Mucosa of descending colon (tissue), 3 donors: ENCODE results near the gene RPS10. TPM values are rescaled to one million over a fixed set of nuclear protein-coding genes. Genes with fewer than 3 reads are reported as not detected.

Experiments
- ATAC-seq: fragments of 200-7000 bp; cut with Tn5 transposase; one replicate; pipeline ENCODE4 v1.9.1; 2020; ENCODE audit warnings: mild to moderate bottlenecking, moderate library complexity
- DNase-seq, 3 donors: peaks; one replicate each; pipeline ENCODE4 v3.0.0-alpha.2; 2020
- H3K36me3 ChIP-seq: fragments of 200-600 bp; one replicate; pipeline ENCODE4 v1.8.0; 2021; ENCODE audit warnings: low read depth, mild to moderate bottlenecking
- H3K4me1 ChIP-seq: fragments of 200-600 bp; one replicate; pipeline ENCODE4 v1.8.0; 2021; ENCODE audit warnings: low read depth, mild to moderate bottlenecking
- H3K4me3 ChIP-seq: fragments of 200-600 bp; one replicate; pipeline ENCODE4 v1.8.0; 2021; ENCODE audit warnings: mild to moderate bottlenecking
- H3K9me3 ChIP-seq: fragments of 200-600 bp; one replicate; pipeline ENCODE4 v1.8.0; 2021; ENCODE audit warnings: mild to moderate bottlenecking
- CTCF ChIP-seq: fragments of 200-600 bp; IDR thresholded peaks from one replicate; pipeline ENCODE4 v1.8.0; 2022; ENCODE audit warnings: antibody characterized with exemption, mild to moderate bottlenecking
- intact Hi-C, 2 donors: fragments of 100-400 bp; cut with DNase I in 1 of 2; cut with micrococcal nuclease in 1 of 2; formaldehyde crosslinking; loops; one replicate each; pipeline versions ENCODE4 v1.11.0 to v1.11.1; 2022; cut with DNase I, micrococcal nuclease
- total RNA-seq, 3 donors: library from RNA; stranded (reverse); fragmentation: NEBNext Ultra II Directional in 2 of 3; extraction: Animal tissue kit (Norgen Biotek cat#: 25700) in 2 of 3; gene quantifications; one replicate each; pipeline versions ENCODE4 v1.2.1 to v1.2.4, GENCODE V29; 2021 to 2023
- donor health status: DM: no; HTN: no; CAD: no; lungs with moderate emphysema.
- donor health status: DM: no; HTN: no; CAD: no.
- donor health status: DM: no; HTN: yes; CAD: no.

RPS10 gene
- total RNA-seq, 3 donors from 2014 or later: 999 to 1,006 (median 1,004) TPM

- no peak for DNase-seq
- intact Hi-C loops: no loop called here
- Histone ChIP-seq H3K4me1 (no peaks in the 10 kb centered on the region), H3K36me3 (no peaks in the 10 kb centered on the region), H3K9me3 (no peaks in the 10 kb centered on the region), H3K4me3 (no peak overlapping the region)
- ATAC-seq: peak; percentile 46
- no peak for TF ChIP-seq CTCF
These were observed 32.2 kb upstream of the RPS10 start for GRCh38 chr6:34457742-34458735.

- ATAC-seq (no peak), DNase-seq (no peak)
- TF ChIP-seq CTCF: no peak
- Histone ChIP-seq H3K36me3 (no peaks in the 10 kb centered on the region), H3K4me3 (no peak overlapping the region), H3K9me3 (no peaks in the 10 kb centered on the region), H3K4me1 (no peaks in the 10 kb centered on the region)
- intact Hi-C loops: no loop called here
These were observed 31.5 kb upstream of the RPS10 start for GRCh38 chr6:34457382-34457741.

- intact Hi-C loops: no loop called here
- no peak for ATAC-seq
These were observed 30.0 kb upstream of the RPS10 start for GRCh38 chr6:34455831-34456230.

GRCh38 chr6:34451192-34451591 is 25.3 kb upstream of the RPS10 start:
- intact Hi-C loops: no loop called here
- TF ChIP-seq CTCF: no peak
- no peak for DNase-seq
- H3K4me1 ChIP-seq: no peaks in the 10 kb centered on the region
- no peaks in the 10 kb centered on the region for H3K36me3 ChIP-seq
- no peak overlapping the region for H3K4me3 ChIP-seq
- no peaks in the 10 kb centered on the region for H3K9me3 ChIP-seq
- ATAC-seq: no peak

More at GRCh38 chr6:34455831-34456230, 30.0 kb upstream of the RPS10 start:
- Histone ChIP-seq H3K36me3 (no peaks in the 10 kb centered on the region), H3K4me1 (no peaks in the 10 kb centered on the region), H3K4me3 (no peak overlapping the region), H3K9me3 (no peaks in the 10 kb centered on the region)
- no peak for TF ChIP-seq CTCF
- DNase-seq: no peak

GRCh38 chr6:34447910-34448309 is 22.0 kb upstream of the RPS10 start:
- ATAC-seq (peak; percentile 37), DNase-seq (peak in 2 of 3 donors; percentile 36 to 38)
- H3K4me3 ChIP-seq: no peak overlapping the region
- no peaks in the 10 kb centered on the region for H3K4me1 ChIP-seq
- H3K36me3 ChIP-seq: no peaks in the 10 kb centered on the region
- TF ChIP-seq CTCF: no peak
- intact Hi-C loops: no loop called here
- no peaks in the 10 kb centered on the region for H3K9me3 ChIP-seq
